ENCODE measurements around the gene MRPS17. TPM values are rescaled to one million over a fixed set of nuclear protein-coding genes. Genes with fewer than 3 reads are reported as not detected.

Gene MRPS17
- total and polyA plus RNA-seq, 10 of the 15 experiments (the other 5 are each of a cell fraction or from before 2014, with no cell fraction given), result 18.7 to 74.5 (median 29.2) TPM

DNA sequence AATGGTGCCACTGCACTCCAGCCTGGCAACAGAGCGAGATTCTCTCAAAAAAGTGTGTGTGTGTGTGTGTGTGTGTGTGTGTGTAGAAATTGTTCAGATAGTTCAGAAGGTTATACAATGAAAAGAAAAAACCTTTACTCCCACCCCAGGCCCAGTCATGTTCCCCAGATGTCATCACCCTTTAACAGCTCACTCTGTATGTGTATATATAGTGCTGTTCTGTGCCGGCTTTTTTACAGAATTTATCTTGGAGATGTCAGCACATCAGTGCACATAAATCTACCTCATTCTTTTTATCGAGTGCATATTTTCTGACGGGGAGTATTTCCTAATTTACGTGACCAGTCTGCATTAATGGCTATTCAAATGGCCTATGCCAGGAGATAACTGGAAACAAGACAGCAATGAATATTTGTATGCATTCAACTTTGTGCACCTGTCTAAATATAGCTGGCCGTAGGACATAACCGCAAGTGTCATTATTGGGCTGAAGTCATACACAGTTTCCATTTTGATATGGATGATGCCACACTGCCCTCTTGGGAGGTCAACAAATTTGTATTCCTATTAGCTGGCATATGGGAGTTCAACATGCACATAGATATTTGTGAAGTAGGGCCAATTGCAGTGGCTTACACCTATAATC, 24.4 kb downstream of the MRPS17 start:
- no peak for TF ChIP-seq STAT1 (conservative IDR thresholded peaks at IDR 0.05)
- H3K36me3 ChIP-seq (ENCODE audit: control insufficient read depth in 2 of 2, insufficient read depth in 2 of 2, low read length in 1 of 2), result peaks cover 0 to 10% of the 10 kb centered on the region in 2 experiments; a peak in 1 of 4 replicates
- in situ Hi-C loops (cut with MboI) (no loop called here), intact Hi-C loops (cut with micrococcal nuclease; ENCODE audit: unreplicated experiment) (no loop called here)
- ChIA-PET SMC1A (ENCODE audit: uncharacterized antibody, unreplicated experiment) (no interaction called here), CTCF (interaction anchor here (1.9 kb wide), 1 partner anchor 12 kb away, joined by 9 read pairs; the partner anchor contains the start of gene NIPSNAP2), RAD21 (ENCODE audit: unreplicated experiment) (no interaction called here), POLR2A (no interaction called here)
- no peak overlapping the region for H3K4me2 ChIP-seq (ENCODE audit: control insufficient read depth, insufficient read depth)
- no peak for FAIRE-seq
- no peaks in the 10 kb centered on the region for H3K9me3 ChIP-seq (replicated peaks; ENCODE audit: control insufficient read depth, insufficient read depth, low read length)
- H3K27ac ChIP-seq (ENCODE audit: control insufficient read depth, insufficient read depth), result no peak overlapping the region
- H3K9ac ChIP-seq (ENCODE audit: control insufficient read depth, insufficient read depth, low read length), result no peak overlapping the region
- no peak for DNase-seq (ENCODE audit: low read depth, low spot score)
- BruUV-seq (replicated peaks), result no TSS peak
- ATAC-seq, result no peak
- H3K4me3 ChIP-seq, result no peak overlapping the region
- no peaks in the 10 kb centered on the region for H3K4me1 ChIP-seq (ENCODE audit: control insufficient read depth, insufficient read depth, low read length)
- H2AFZ ChIP-seq (ENCODE audit: control insufficient read depth, low read depth, low read length), result no peak overlapping the region
- H3K79me2 ChIP-seq (ENCODE audit: control insufficient read depth, insufficient read depth, low read length), result no peaks in the 10 kb centered on the region; the same call in none of the 2 replicates
- H4K20me1 ChIP-seq (ENCODE audit: control insufficient read depth, insufficient read depth), result no peaks in the 10 kb centered on the region
- WGBS (ENCODE audit: insufficient coverage, insufficient replicate concordance, low lambda C conversion rate, missing lambda C conversion rate), result 78% methylated on average over 7 of the region's 7 CpGs
- H3K27me3 ChIP-seq (replicated peaks in 1 of 2; ENCODE audit: control insufficient read depth in 2 of 2, insufficient read depth in 2 of 2, low read length in 1 of 2), result no peaks in the 10 kb centered on the region

- CTCF ChIA-PET, result no interaction called here
- intact Hi-C loops (cut with micrococcal nuclease; ENCODE audit: unreplicated experiment), result no loop called here
- Histone ChIP-seq H4K20me1 (ENCODE audit: control insufficient read depth, insufficient read depth) (no peaks in the 10 kb centered on the region), H3K4me1 (ENCODE audit: control insufficient read depth, insufficient read depth, low read length) (no peaks in the 10 kb centered on the region), H3K36me3 (ENCODE audit: control insufficient read depth in 2 of 2, insufficient read depth in 2 of 2, low read length in 1 of 2) (peaks cover 0 to 15% of the 10 kb centered on the region in 2 experiments; a peak in 1 of 4 replicates), H3K27ac (ENCODE audit: control insufficient read depth, insufficient read depth) (no peak overlapping the region), H3K79me2 (ENCODE audit: control insufficient read depth, insufficient read depth, low read length) (no peaks in the 10 kb centered on the region), H3K4me3 (no peak overlapping the region), H3K4me2 (ENCODE audit: control insufficient read depth, insufficient read depth) (no peak overlapping the region), H2AFZ (ENCODE audit: control insufficient read depth, low read depth, low read length) (no peak overlapping the region), H3K9ac (ENCODE audit: control insufficient read depth, insufficient read depth, low read length) (no peak overlapping the region), H3K9me3 (replicated peaks; ENCODE audit: control insufficient read depth, insufficient read depth, low read length) (no peaks in the 10 kb centered on the region), H3K27me3 (replicated peaks in 1 of 2; ENCODE audit: control insufficient read depth in 2 of 2, insufficient read depth in 2 of 2, low read length in 1 of 2) (no peaks in the 10 kb centered on the region)
- FAIRE-seq (no peak), ATAC-seq (no peak), DNase-seq (ENCODE audit: low read depth, low spot score) (no peak)
- in situ Hi-C loops (cut with MboI), result no loop called here
- POLR2A ChIA-PET, result no interaction called here
- BruUV-seq (replicated peaks), result no TSS peak
- RAD21 ChIA-PET (ENCODE audit: unreplicated experiment), result no interaction called here
- SMC1A ChIA-PET (ENCODE audit: uncharacterized antibody, unreplicated experiment), result no interaction called here
- WGBS (ENCODE audit: insufficient coverage, insufficient replicate concordance, low lambda C conversion rate, missing lambda C conversion rate), result 100% methylated on average over 4 of the region's 4 CpGs
- TF ChIP-seq CEBPB (IDR thresholded peaks at IDR 0.05; ENCODE audit: borderline replicate concordance in 1 of 2, low read depth in 2 of 2, low read length in 2 of 2), result no peak
- no peak for TF ChIP-seq USF2 (IDR thresholded peaks at IDR 0.05; ENCODE audit: borderline replicate concordance, low read depth, low read length)
- TF ChIP-seq, protein P1, sequence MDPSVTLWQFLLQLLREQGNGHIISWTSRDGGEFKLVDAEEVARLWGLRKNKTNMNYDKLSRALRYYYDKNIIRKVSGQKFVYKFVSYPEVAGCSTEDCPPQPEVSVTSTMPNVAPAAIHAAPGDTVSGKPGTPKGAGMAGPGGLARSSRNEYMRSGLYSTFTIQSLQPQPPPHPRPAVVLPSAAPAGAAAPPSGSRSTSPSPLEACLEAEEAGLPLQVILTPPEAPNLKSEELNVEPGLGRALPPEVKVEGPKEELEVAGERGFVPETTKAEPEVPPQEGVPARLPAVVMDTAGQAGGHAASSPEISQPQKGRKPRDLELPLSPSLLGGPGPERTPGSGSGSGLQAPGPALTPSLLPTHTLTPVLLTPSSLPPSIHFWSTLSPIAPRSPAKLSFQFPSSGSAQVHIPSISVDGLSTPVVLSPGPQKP (IDR thresholded peaks at IDR 0.05; ENCODE audit: low read depth, low read length), result no peak
- TF ChIP-seq SIX5 (IDR thresholded peaks at IDR 0.05; ENCODE audit: low read depth, low read length, severe bottlenecking), result no peak
- TF ChIP-seq PKNOX1 (IDR thresholded peaks at IDR 0.05), result no peak
- TF ChIP-seq BCL11A (IDR thresholded peaks at IDR 0.05; ENCODE audit: low read depth, low read length), result no peak
- TF ChIP-seq RB1 (IDR thresholded peaks at IDR 0.05; ENCODE audit: borderline replicate concordance), result no peak
- TF ChIP-seq, protein P2, sequence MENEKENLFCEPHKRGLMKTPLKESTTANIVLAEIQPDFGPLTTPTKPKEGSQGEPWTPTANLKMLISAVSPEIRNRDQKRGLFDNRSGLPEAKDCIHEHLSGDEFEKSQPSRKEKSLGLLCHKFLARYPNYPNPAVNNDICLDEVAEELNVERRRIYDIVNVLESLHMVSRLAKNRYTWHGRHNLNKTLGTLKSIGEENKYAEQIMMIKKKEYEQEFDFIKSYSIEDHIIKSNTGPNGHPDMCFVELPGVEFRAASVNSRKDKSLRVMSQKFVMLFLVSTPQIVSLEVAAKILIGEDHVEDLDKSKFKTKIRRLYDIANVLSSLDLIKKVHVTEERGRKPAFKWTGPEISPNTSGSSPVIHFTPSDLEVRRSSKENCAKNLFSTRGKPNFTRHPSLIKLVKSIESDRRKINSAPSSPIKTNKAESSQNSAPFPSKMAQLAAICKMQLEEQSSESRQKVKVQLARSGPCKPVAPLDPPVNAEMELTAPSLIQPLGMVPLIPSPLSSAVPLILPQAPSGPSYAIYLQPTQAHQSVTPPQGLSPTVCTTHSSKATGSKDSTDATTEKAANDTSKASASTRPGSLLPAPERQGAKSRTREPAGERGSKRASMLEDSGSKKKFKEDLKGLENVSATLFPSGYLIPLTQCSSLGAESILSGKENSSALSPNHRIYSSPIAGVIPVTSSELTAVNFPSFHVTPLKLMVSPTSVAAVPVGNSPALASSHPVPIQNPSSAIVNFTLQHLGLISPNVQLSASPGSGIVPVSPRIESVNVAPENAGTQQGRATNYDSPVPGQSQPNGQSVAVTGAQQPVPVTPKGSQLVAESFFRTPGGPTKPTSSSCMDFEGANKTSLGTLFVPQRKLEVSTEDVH (IDR thresholded peaks at IDR 0.05; ENCODE audit: low read depth, partially characterized antibody), result no peak
- TF ChIP-seq NFIC (IDR thresholded peaks at IDR 0.05; ENCODE audit: low read depth, low read length), result no peak
- TF ChIP-seq SIN3A (IDR thresholded peaks at IDR 0.05; ENCODE audit: low read depth, low read length), result no peak
Measured at GRCh38 chr7:55977831-55978230, 26.2 kb downstream of the MRPS17 start.
